Activated T-cell treated with anti-CD3 and anti-CD28 coated beads for 48 hours (primary cell): Measurements from ENCODE around the gene MTF1.

Experiments used
- DNase-seq: peaks from one replicate; pipeline ENCODE4 v3.0.0-alpha.2; 2020; ENCODE audit warnings: low read depth

MTF1 gene

GRCh38 chr1:37828410-37829074 is 30.9 kb downstream of the MTF1 start:
- DNase-seq, result no peak

- no peak for DNase-seq
Observed at GRCh38 chr1:37825506-37825905, 33.9 kb downstream of the MTF1 start.

- no peak for DNase-seq
Observed at GRCh38 chr1:37824001-37824400, 35.4 kb downstream of the MTF1 start.

GRCh38 chr1:37822906-37823815 is 36.2 kb downstream of the MTF1 start:
- no peak for DNase-seq

GRCh38 chr1:37821481-37821880 is 37.9 kb downstream of the MTF1 start:
- no peak for DNase-seq

- no peak for DNase-seq
Observed at GRCh38 chr1:37817481-37817880, 41.9 kb downstream of the MTF1 start.

GRCh38 chr1:37814252-37814651 is 45.1 kb downstream of the MTF1 start:
- DNase-seq, result no peak

- no peak for DNase-seq
Observed at GRCh38 chr1:37813529-37814145, 45.8 kb downstream of the MTF1 start.

GRCh38 chr1:37811027-37811655 is 48.3 kb downstream of the MTF1 start:
- DNase-seq, result peak; percentile 60

- no peak for DNase-seq
Observed at GRCh38 chr1:37809942-37810341, 49.5 kb downstream of the MTF1 start.

GRCh38 chr1:37808369-37809319 is 50.7 kb downstream of the MTF1 start:
- peak; percentile 47 for DNase-seq

- peak; percentile 93 for DNase-seq
Observed at GRCh38 chr1:37807555-37808368, 51.6 kb downstream of the MTF1 start, which contains the start of the genes C1orf122 and YRDC. Gene C1orf122 (plus strand): TSS chr1:37807790. CDS start chr1:37808405, 615 bp downstream. Gene YRDC (minus strand): TSS chr1:37808208. CDS start chr1:37808180, 28 bp downstream.

GRCh38 chr1:37807220-37807554 is 52.2 kb downstream of the MTF1 start:
- DNase-seq, result no peak

- DNase-seq, result no peak
Observed at GRCh38 chr1:37802439-37802838, 57.0 kb downstream of the MTF1 start.

GRCh38 chr1:37797750-37798345 is 61.5 kb downstream of the MTF1 start:
- no peak for DNase-seq

- peak; percentile 37 for DNase-seq
Observed at GRCh38 chr1:37795340-37796125, 63.9 kb downstream of the MTF1 start.

GRCh38 chr1:37794372-37795339 is 64.7 kb downstream of the MTF1 start:
- DNase-seq, result no peak
